ENCODE results near the gene DLG2. TPM values are rescaled to one million over a fixed set of nuclear protein-coding genes. Genes with fewer than 3 reads are reported as not detected.

DLG2 gene
- total RNA-seq, 2 donors from 2014 or later: 3.8 to 16.4 TPM

- no peak overlapping the region for H3K4me3 ChIP-seq
- H3K9me3 ChIP-seq: no peaks in the 10 kb centered on the region
- no peaks in the 10 kb centered on the region for H3K27me3 ChIP-seq (replicated peaks; ENCODE audit: insufficient read depth)
- no peak for ATAC-seq (ENCODE audit: insufficient number of reproducible peaks, low FRiP score, low read depth)
- H3K27ac ChIP-seq: no peak overlapping the region
- no peak for DNase-seq (ENCODE audit: low spot score)
- no peaks in the 10 kb centered on the region for H3K4me1 ChIP-seq (ENCODE audit: control insufficient read depth in 1 of 2, low read depth in 2 of 2)
- TF ChIP-seq CTCF (IDR thresholded peaks at IDR 0.05): no peak
- H3K36me3 ChIP-seq: no peaks in the 10 kb centered on the region
Observed at GRCh38 chr11:83852775-83853442, 1774.2 kb downstream of the DLG2 start.

GRCh38 chr11:83852012-83852411 lies 1775.1 kb downstream of the DLG2 start:
- Histone ChIP-seq H3K4me1 (ENCODE audit: control insufficient read depth in 1 of 2, low read depth in 2 of 2) (no peaks in the 10 kb centered on the region), H3K27me3 (replicated peaks; ENCODE audit: insufficient read depth) (no peaks in the 10 kb centered on the region), H3K9me3 (no peaks in the 10 kb centered on the region), H3K4me3 (no peak overlapping the region), H3K36me3 (no peaks in the 10 kb centered on the region), H3K27ac (no peak overlapping the region)
- no peak for TF ChIP-seq CTCF (IDR thresholded peaks at IDR 0.05)
- DNase-seq (ENCODE audit: low spot score) (no peak), ATAC-seq (ENCODE audit: insufficient number of reproducible peaks, low FRiP score, low read depth) (no peak)

- H3K27ac ChIP-seq: no peak overlapping the region
- TF ChIP-seq CTCF (IDR thresholded peaks at IDR 0.05): no peak
Observed at GRCh38 chr11:83847467-83848034, 1779.6 kb downstream of the DLG2 start.

GRCh38 chr11:83845797-83846196 lies 1781.3 kb downstream of the DLG2 start:
- Histone ChIP-seq H3K27ac (no peak overlapping the region), H3K36me3 (no peaks in the 10 kb centered on the region), H3K4me3 (no peak overlapping the region), H3K4me1 (ENCODE audit: control insufficient read depth in 1 of 2, low read depth in 2 of 2) (no peaks in the 10 kb centered on the region), H3K27me3 (replicated peaks; ENCODE audit: insufficient read depth) (no peaks in the 10 kb centered on the region), H3K9me3 (no peaks in the 10 kb centered on the region)
- no peak for TF ChIP-seq CTCF (IDR thresholded peaks at IDR 0.05)
- DNase-seq (ENCODE audit: low spot score): no peak
- ATAC-seq (ENCODE audit: insufficient number of reproducible peaks, low FRiP score, low read depth): no peak

More at GRCh38 chr11:83847467-83848034, 1779.6 kb downstream of the DLG2 start:
- H3K36me3 ChIP-seq: no peaks in the 10 kb centered on the region
- no peaks in the 10 kb centered on the region for H3K9me3 ChIP-seq
- H3K4me1 ChIP-seq (ENCODE audit: control insufficient read depth in 1 of 2, low read depth in 2 of 2): no peaks in the 10 kb centered on the region
- no peak overlapping the region for H3K4me3 ChIP-seq
- ATAC-seq (ENCODE audit: insufficient number of reproducible peaks, low FRiP score, low read depth) (no peak), DNase-seq (ENCODE audit: low spot score) (no peak)
- H3K27me3 ChIP-seq (replicated peaks; ENCODE audit: insufficient read depth): no peaks in the 10 kb centered on the region

GRCh38 chr11:83840326-83840725 lies 1786.8 kb downstream of the DLG2 start:
- no peaks in the 10 kb centered on the region for H3K36me3 ChIP-seq
- H3K27me3 ChIP-seq (replicated peaks; ENCODE audit: insufficient read depth): no peaks in the 10 kb centered on the region
- no peak for ATAC-seq (ENCODE audit: insufficient number of reproducible peaks, low FRiP score, low read depth)
- DNase-seq (ENCODE audit: low spot score): no peak
- H3K4me1 ChIP-seq (ENCODE audit: control insufficient read depth in 1 of 2, low read depth in 2 of 2): no peaks in the 10 kb centered on the region
- no peak for TF ChIP-seq CTCF (IDR thresholded peaks at IDR 0.05)
- H3K9me3 ChIP-seq: no peaks in the 10 kb centered on the region
- H3K4me3 ChIP-seq: no peak overlapping the region
- no peak overlapping the region for H3K27ac ChIP-seq

Data from thoracic aorta (tissue), 2 donors.